GM12801 (cell line): ENCODE data around the gene SEC14L5.

ENCODE experiments used
- CTCF ChIP-seq: IDR thresholded peaks from one replicate; pipeline ENCODE4 v1.5.1; 2011; ENCODE audit warnings: control low read depth; ENCODE audit not compliant: insufficient read length; ENCODE audit errors: extremely low read depth

The SEC14L5 gene

GRCh38 chr16:5056352-5056751 is 98.2 kb downstream of the SEC14L5 start:
- no peak for TF ChIP-seq CTCF

- TF ChIP-seq CTCF, result no peak
Measured at GRCh38 chr16:5058476-5058875, 100.3 kb downstream of the SEC14L5 start.

GRCh38 chr16:5059386-5060072 is 101.4 kb downstream of the SEC14L5 start:
- no peak for TF ChIP-seq CTCF

- TF ChIP-seq CTCF, result no peak
Measured at GRCh38 chr16:5060073-5060641, 102.0 kb downstream of the SEC14L5 start.

GRCh38 chr16:5062051-5062450 is 103.9 kb downstream of the SEC14L5 start:
- no peak for TF ChIP-seq CTCF

GRCh38 chr16:5062790-5063765 is 104.9 kb downstream of the SEC14L5 start:
- TF ChIP-seq CTCF, result no peak

- TF ChIP-seq CTCF, result no peak
Measured at GRCh38 chr16:5064915-5065314, 106.8 kb downstream of the SEC14L5 start.
